GM21529 (cell line): Measurements from ENCODE around the gene PMM2.
A peak's percentile ranks its signal among the peaks of the same experiment; 100 is the strongest.

Source experiments
- ATAC-seq: cut with Tn5 transposase; IDR thresholded peaks from one replicate; pipeline ENCODE4 v1.9.1; 2021; ENCODE audit not compliant: unreplicated experiment

PMM2 gene

DNA sequence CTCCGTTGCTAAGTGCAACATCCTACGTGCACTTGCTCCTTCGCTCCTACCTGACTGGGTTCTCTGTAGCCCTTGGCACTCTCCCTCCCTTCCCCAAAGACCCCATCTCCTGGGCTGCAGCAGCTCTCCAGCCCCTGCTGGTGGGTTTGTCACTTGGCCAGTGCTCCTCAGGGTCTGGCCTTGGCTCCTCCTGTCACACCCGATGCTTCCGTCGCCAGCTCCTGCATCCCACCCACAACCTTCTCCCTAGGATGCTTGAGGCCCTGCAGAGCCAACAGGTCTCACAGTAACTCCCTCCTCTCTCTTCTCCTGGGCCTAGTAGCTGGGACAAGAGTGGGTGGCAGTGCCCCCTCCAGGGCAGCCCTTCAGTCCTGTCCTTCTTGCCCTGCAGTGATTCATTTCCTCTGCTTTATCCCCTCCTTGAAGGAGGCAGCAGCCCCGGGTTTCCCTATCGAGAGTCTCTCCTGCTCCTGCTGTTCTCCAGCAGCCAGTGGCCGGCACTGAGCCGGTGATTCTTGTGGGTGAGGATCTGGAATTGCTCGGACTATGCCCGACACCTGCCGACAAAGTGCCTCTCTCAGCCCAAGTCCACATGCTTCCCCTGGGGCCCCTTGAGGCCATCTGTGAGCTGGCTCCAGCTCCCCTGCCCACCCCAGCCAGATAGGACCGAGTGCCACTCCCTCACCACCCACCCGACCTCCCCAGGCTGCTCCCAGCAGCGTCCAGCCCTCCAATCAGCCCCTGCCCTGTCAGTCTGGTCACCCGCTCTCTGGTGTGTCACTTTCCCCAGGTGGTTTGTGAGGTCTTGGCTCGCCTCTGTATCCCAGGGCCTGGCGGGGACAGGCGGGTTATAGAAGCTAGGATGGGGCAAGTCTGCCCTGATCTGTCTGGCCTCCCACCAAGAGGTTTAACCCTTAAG is 88.3 kb downstream of the PMM2 start:
- no peak for ATAC-seq

DNA sequence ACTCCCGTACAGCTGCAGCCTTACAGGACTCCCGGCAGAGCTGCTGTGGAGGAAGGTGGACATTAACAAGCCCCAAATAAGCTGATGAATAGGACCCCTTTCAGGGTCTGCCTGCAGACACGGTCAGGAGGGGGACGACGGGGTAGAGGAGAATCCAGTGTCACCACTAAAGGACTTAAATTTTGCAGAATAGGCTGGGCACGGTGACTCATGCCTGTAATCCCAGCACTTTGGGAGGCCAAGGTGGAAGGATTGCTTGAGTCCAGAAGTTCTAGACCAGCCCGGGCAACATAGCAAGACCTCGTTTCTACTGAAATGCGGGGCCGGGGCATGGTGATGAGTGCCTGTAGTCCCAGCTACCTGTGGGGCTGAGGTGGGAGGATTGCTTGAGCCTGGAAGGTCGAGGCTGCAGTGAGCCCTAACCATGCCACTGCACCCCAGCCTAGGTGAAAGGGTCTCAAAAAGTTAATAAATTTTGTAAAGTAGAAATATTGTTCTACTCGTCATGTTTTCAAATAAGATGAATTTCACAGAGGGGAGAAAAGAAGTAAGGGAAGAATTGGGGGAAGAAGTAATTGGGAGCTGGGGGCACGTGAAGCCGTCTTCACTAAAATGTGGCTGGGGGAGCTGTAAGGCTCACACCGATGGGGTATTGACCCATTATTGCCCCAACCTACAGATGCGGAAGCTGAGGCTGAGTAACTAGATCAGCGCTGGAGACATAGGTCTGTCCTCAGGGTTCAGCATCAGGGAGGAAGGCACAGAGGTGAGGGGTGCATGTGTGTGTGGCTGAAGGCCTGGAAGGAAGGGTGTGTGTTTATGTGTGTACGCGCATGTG is 89.2 kb downstream of the PMM2 start:
- ATAC-seq = no peak

- ATAC-seq = no peak
These were observed 89.8 kb downstream of the PMM2 start for GRCh38 chr16:8887431-8887765.

- no peak for ATAC-seq
These were observed 90.4 kb downstream of the PMM2 start for GRCh38 chr16:8887952-8888560.

GRCh38 chr16:8888951-8889892 is 91.6 kb downstream of the PMM2 start:
- ATAC-seq = no peak

- no peak for ATAC-seq
These were observed 92.4 kb downstream of the PMM2 start for GRCh38 chr16:8889893-8890548.

GRCh38 chr16:8890549-8890921 is 92.9 kb downstream of the PMM2 start:
- ATAC-seq = no peak

GRCh38 chr16:8892101-8892575 is 94.5 kb downstream of the PMM2 start:
- peak; percentile 25 for ATAC-seq

GRCh38 chr16:8893426-8893825 is 95.8 kb downstream of the PMM2 start:
- no peak for ATAC-seq

DNA sequence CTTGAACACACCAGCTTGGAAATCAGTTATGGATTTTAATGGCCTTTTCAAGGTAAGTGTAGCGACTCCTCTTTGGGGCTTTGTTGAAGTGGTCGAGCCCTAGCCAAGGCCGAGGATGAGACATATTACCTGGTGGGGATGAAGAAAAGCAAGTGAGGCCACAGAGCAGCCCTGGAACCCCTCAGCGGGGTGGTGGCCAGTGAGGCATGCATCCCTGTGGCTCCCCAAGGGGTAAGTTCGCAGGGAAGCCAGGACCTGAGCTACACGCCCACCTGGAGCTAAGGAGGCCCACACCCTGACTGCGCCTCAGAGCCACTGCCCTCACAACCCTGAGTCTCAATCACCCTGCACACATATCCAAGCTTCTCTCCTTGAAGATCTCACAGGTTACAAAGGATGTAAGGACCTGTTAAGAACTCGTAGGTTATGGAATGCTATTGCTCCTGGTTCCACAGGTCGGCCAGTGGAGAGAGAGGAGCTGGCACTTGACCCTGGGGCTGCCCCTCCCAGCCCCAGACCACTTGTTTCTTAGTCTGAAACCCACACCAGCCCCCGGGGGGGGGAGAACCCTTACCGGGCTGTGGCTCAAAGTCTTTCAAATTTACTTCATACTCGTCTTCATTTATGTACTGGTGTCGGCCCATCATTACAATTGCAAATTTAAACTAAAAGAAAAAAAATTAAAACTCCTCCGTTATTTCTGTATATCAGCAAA is 96.5 kb downstream of the PMM2 start:
- ATAC-seq = no peak

- ATAC-seq = no peak
These were observed 97.2 kb downstream of the PMM2 start for GRCh38 chr16:8894736-8895334.

DNA sequence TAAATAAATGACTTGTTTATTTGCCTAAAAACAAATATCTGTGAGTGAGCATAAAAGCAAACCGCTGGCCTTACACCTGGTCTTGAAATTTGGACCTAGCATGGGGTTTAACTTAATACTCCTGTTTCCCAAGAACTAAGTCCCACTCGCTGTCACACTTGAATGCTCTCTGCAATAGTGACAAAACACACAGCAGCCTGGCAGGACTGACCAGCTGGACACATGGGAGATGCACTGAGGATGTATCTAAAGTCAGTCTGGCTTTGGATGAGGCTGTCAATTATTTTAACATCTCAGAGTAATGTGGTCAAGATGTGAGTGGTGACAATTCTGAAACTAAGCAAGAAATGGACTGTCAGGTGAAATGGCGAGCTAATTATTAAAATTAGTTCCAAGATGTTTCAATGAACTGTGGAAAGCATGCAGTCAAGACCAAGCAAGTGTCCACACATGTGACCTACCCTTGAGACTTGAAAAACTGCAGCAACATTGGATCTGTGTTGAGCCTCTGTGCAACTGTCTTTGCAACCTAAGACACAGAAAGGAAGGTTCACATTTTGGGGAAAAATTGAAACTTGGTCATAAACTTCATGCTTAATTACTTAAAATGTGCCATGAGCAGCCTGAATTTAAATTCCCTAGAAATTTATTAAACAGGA is 101.2 kb downstream of the PMM2 start:
- no peak for ATAC-seq
